Stimulated activated CD4-positive, alpha-beta T cell treated with anti-CD3 and anti-CD28 coated beads, Interleukin-2, amount 100 ng/mL, for 24 hours (primary cell): ENCODE results near the gene BICDL1.

Source experiments
- DNase-seq, 2 donors: peaks; one replicate each; pipeline ENCODE4 v3.0.0-alpha.2; 2020

Gene BICDL1

DNA sequence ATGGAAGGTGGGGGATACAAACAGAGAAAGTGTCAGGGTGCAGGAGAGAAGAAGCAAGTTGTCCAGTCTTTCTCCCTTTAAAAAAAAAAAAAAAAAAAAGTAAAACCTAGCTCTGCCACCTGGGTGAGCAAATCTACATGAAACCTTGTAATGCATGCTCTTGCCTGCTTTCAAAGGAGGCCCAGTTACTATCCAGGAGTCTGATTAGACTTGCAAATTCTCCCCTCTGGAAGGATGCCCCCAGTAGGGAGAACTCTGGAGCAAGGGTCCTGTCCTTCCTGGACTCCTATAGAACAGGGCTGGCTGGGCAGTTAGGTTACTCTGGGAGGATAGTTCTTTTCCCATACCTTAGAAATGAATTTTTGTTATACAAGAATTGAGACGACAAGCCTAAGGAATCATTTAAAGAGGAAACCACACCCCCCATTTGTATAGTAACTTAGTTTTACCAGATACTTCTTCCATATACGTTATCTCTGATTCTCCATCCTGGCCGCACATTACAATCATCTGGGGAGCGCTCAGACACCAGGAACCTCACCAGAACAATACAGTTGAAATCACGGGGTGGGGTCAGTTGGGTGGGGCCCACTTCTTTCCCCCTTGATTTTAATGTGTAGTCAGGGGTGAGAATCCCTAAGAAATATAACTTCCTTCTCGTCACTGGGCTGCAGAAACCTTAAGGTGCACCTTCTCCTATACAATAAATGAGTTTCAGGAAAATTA lies 97.0 kb downstream of the BICDL1 start:
- no peak for DNase-seq

DNA sequence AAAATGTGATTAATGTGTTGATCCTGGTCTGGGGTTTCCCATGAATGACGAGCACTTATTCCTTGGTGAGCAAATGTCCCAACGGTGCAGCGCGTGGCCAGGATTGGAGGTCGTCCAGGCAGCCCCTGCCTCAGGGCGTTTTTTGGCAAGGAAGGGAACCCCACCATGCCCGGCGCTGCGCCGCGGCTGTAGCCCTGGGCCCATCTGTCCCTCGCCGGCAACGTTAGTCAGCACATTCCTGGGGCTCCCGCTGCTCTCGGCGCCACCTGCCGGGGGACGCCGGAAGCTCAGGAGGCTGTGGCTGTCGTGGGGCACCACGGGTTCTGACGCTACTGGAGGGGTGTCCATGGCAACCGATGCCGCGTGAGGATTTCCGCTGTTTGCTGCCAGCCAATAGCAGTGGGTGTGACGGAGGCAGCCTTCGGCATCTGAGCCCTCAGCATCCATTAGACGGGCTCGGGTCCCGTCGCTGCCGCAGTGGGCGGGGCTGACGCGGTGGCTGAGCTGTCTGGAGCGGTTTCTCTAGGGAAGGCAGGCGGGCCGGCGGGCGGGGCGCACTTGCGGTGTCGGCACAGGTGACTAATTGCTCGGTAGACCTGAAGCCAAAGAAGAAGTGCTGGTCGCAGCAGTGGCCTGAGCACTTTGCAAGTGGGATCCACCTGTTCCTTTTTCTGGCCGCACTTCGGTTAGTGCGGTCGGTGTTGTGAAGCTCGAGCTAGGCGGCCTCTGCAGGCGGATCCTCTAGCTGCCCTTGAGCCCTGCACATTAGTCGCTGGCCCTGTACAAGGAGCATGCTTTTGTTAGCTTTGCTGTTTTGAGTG lies 98.0 kb downstream of the BICDL1 start:
- DNase-seq, result peak; percentile 99 to 100

DNA sequence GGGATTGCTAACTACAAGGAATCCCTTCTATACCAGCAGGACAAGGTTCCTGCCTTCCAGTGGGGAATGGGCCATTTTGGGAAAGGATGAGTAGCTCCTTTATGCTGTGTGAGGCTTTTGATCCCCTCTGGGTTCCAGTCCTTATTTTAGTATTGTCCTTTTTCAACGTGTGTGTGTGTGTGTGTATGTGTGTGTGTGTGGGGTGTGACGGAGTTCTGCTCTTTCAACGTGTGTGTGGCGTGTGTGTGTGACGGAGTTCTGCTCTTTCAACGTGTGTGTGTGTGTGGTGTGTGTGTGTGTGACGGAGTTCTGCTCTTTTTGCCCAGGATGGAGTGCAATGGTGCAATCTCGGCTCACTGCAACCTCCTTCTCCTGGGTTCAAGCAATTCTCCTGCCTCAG lies 100.1 kb downstream of the BICDL1 start:
- no peak for DNase-seq

DNA sequence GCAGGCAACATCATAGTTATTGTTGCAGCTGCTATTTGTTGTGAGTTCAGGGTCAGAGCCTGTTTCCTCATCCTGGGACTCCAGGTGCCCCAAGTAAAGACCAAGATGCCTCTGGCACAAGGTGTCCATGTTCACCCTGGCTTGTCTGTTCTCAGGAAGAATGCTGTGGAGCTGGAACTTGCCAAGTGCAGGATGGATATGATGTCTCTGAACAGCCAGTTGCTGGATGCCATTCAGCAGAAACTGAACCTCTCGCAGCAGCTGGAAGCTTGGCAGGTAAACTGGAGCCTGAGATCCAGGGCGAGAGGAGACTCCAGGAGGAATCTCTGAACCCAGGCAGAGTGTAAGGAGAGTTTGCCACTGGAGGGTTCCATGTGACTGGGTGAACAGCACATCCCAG lies 100.8 kb downstream of the BICDL1 start:
- no peak for DNase-seq

DNA sequence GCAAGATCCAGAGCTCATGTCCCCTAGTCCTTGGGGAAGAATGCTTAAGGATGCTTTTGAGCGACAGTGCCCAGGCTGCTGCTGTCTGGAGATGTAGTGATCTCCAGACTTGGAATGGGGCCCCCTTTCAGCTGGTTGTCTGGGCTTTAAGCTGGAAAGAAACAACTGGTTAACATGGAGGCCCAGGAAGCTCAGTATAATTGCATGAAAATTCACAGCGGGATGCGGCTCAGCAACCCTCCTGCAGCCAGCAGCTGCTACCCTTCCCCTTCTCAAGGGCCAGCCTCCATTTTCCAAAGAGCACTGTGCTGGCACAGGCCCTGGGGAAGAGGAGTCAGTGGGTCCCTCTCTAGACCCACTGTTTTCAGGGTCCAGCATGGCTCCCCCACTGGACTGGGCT lies 101.2 kb downstream of the BICDL1 start:
- DNase-seq, result no peak

DNA sequence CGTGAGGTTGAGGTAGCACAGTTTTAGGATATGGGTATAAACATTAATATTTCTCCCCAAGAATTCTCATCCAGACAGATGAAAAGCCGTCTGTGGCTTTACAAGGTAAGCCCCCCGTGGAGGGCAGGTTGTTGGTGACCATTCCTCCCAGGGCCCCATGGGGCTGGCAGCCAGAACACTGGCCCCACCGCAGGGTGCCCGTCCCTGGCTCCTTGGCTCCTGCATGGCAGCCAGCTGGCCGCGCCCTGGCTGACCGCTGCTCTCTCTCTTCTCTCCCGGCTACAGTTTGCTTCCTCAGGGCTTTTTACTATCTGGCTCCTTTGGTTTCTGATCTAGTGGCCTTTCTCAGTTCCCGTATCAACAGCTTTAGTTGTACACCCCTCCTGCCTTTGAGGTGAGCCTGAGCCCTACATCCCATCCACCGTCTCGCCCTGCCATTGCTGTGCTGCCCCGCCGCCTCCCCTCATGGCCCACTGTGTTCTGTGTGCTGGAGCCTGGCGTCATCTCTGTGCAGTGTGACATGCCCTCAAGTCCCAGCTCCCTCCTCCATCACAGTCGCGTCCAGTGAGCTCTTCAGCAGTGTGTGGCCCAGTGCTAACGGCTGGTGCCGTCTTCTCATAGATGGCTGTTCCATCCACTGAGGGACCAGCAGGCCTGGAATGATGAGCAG lies 101.7 kb downstream of the BICDL1 start:
- no peak for DNase-seq

DNA sequence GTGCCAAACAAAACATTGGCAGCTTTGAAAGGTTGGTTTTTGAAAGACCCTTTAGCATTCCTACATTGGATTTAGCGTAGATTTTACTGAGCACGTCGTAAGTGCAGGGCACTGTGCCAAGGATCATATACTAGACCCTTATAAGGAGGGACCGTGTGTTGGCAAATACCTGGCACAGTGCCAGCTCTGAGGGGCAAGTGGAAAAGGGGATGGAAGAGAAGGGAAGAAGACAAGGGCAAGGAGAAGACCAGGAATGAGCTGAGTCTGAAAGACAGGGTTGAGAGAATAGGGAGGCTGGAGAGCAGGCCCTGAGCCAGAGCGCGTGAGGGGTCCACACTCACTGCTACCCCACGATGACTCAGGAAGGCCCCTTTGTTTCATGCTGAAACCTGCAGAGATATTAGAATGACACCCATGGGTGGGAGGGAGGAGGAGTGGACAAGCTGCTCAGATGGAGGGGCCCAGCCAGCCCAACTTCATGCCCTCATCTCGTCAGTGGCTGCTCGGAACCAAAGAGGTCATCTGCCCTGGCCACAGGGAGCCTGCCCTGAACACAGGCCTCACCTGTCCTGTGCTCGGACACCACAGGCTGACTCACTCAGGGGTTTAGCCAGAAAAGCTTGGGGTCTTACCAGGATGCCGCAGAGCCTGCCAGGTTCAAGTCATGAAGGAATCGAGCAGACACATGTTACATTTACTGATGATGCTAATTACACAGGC lies 102.5 kb downstream of the BICDL1 start:
- no peak for DNase-seq

DNA sequence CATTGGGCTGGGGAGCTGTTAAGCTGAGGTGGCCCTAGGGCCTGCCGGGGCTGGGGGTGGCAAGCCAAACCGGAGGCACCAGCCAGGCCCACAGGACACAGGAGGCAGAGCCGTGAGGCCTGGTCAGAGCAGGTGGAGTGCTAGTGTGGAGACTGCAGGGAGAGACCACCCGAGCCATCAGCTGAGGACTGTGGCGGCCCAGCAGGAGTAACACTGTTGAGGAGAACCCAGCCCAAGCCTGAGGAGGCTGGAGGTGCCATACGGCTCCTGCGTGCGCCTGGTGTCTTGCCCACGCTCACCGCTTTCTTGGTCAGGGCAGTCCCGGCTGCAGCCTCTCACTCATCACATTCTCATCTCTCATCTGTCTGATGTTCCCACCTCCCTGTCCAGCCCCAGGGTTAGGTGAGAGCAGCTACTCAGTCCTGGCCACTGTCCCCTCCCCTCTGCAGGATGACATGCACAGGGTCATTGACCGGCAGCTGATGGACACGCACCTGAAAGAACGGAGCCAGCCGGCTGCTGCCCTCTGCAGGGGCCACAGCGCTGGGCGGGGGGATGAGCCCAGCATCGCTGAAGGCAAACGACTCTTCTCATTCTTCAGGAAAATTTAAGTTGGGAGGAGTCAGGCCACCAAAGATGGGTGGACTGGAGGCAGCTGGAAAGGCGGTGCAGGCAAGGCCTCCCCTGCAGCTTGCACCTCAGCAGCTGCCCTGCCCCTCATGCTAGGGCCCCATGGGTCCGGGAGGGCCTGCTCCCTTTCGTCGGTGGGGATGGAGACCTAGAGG lies 103.7 kb downstream of the BICDL1 start:
- DNase-seq, result no peak

DNA sequence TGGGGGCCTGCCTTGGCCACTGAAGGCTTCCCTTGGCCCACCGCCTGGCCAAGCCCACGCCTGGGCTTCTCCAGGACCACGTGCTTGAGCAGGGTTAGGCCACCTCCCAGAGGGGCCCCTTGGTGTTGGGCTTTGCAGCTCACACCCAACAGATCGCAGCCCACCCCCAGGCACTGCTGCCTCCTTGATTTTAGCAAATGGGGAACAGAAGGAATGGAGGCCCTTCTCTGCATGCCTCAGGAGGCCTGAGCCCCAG lies 104.2 kb downstream of the BICDL1 start:
- no peak for DNase-seq

DNA sequence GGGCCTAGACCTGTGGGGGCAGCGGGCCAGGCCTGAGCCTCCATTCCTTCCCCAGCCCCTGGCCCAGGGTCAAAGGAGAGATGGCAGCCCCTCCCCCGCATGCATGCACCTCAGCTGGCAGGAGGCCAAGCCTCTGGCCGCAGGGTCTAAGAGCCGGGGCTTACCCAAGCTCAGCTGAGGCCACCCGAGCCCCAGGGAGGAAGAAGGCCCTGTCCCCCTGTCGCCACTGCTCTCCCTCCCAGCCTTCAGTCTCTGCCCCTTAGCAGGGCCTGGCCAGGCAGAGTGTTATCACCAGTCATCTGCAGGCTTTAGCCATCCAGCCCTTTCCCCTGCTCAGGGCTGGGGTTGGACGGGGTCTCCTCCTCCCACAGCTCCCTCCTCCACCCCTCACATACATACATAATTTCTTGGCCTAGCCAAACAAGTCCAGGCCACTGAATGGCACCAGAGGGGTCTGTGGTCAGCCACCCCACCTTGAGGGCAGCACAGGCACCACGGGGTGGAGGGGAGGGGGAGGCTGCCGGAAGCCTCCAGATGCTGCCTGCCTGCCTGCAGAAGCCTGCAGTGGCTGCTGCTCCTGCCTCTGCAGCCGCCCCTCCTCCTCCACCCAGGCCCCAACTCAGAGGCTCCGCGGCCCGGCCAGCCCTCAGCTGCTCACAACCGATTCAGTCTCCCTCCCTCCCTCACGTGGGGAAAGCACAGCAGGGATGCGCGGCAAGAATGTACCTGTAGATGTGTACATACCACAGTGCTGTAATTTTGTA lies 104.7 kb downstream of the BICDL1 start:
- DNase-seq, result no peak

DNA sequence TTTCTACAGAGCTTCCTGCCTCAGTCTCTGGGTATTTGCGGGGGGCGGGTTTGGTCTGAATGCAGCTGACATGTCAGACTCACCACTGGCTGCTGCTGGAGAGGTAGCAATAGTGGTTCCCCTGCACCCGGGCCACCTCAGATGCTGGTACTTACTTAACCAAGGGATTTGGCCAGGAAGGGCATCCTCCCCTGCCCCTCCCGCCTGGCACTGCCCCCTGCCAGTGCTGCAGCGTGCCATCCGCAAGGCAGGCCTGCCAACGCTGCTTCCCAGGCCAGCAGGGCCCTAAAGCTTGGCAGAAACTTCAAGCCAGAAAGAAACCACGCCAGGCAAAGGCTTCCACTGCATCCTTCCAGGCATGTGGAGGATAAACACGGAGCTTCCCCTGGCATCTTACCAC lies 105.4 kb downstream of the BICDL1 start:
- no peak for DNase-seq

DNA sequence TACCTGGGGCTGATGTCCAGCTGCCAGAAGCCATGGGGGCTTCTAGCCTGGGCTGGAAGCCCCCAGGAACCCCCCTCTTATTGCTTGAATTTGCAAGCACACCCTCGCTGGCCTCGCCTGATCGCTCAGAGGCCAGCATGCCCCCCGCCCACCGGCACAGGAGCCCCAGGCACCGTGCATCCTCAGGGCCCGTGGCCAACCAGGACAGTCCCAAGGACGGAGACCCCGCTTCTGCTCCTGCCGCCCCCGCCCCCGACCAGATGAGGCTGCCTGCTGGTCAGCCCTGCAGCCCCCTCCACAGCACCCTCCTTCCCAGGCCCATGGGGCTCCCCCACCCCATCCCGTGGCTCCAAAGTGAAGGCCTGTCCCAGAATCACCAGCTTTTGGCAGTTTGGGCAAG lies 106.3 kb downstream of the BICDL1 start:
- no peak for DNase-seq

DNA sequence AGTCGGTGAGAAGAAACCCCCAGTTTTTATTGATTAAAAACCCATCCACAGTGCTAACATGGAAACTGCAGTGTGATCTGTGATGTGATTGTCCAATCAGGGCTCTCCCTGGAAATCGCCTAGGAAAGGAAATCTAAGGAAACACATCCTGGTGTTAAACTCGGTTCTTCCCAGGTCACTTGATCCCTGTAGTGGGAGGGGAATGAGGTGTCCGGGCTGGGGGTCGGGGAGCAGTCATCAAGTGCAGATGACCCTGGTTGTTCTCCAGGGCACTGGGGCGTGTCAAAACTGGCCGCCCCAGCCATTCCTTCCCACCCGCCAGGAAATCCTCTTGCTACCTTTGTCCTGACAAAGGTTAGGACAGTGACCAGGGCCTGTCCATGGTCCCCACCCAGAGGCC lies 106.7 kb downstream of the BICDL1 start:
- DNase-seq, result no peak

DNA sequence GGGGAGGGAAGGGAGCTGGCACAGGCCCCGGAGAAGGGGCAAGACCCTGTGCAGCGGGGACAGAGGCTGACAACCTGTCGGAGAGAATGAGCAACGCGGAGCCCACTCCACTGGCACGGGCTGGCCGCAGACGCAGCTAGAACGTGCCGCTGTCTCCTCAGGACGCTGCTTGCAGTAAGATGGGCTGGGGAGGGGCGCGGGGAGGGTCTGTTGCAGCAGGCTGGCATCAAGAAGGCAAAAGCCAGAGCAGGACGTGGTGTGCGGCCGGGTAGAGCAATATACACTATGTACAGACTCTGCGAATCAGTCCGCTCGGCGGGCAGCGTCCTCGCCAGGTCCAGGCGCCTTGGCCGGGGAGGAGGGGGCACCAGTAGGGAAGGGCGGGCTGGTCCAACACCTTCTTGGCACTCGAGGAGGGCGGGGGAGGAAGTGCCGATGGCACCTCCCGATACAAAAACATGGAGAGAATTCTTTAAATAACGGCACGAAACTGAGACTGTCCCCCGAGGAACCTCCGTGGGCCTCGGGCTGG lies 107.7 kb downstream of the BICDL1 start:
- no peak for DNase-seq

DNA sequence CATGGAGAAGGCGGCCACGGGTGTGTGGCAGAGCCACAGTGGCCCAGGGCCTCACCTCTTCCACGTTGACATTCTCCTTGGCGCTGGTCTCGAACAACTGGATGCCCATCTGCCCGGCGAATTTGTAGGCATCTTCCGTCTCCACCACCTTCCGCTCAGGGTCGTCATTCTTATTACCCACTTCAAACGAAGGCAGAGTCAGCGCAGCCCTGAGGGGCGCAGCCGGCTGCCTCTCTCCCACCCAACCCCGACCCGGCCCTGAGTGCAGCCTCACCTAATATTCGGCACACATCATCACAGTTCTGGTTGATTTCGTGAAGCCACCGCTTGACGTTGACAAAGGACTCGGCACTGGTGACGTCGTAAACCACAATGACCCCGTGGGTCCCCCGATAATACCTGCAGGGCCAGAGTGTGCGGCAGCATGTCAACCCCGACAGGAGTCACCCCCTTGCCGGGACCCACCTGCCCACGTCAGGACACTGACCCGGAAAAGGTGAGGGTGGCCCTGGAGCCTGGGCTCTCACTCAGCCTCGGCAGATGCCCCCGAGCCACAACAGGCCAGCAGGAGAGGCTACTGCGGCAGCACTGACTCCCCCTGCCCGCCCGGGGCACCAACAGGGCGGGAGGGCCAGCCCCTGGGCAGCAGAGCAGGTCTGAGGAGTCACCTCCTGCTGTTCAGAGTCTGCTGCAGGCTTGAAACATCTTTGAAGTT lies 109.9 kb downstream of the BICDL1 start:
- DNase-seq, result no peak

DNA sequence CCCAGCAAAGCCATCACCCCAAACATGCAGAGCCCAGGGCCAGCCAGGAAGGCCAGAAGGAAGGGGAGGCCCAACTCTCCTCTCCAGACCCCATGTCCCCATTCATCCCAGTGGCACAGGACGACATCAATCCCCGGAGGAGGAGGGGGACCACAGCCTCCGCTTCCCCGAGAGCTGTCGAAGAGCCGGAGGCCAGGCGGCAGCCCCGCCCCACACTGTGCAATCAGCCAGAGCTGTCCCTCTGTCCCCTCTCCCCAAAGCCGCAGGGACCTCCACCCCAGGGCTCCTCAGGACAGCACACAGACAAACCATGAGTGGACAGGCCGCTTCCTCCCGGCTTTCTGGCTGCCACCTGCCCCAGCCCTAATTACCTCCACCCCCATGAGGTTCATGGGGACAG lies 110.7 kb downstream of the BICDL1 start:
- no peak for DNase-seq

DNA sequence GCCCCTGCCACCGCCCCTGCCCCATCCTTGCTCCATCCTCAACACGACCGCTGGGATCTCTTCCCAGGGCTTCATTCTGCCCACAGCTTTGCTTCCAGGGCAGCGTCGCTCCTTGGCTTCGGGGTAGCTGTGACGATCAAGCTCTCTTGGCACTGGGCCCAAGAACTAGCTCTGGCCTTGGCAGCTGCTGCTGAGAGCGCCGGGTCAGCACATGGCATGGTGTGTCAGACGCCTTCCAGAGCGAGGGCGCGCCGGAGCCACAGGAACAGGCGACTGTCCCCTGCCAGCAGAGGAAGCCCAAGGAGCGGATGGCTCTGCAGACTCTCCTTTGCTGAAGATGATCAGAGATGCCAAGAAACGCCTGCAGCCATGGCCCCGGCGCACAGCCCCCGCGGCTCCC lies 111.6 kb downstream of the BICDL1 start:
- DNase-seq, result no peak

DNA sequence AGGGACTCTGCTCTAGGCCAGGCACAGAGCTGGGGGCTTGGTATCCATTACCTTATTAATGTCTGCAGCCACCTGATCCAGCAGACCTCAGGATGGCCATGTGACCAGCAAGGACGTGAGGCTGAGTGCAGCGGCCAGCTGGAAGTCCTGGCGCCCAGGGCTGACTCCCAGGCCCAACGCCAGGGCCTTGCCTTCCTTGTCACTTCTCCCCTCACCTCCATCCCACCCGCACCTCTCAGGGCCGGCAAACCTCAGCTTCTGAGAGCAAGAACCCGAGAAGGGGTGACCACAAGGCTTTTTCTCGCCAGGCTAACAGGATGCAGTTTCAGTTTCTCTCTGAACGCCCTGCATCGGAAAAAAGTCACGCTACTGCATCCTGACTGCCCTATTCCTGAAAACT lies 112.1 kb downstream of the BICDL1 start:
- DNase-seq, result no peak

DNA sequence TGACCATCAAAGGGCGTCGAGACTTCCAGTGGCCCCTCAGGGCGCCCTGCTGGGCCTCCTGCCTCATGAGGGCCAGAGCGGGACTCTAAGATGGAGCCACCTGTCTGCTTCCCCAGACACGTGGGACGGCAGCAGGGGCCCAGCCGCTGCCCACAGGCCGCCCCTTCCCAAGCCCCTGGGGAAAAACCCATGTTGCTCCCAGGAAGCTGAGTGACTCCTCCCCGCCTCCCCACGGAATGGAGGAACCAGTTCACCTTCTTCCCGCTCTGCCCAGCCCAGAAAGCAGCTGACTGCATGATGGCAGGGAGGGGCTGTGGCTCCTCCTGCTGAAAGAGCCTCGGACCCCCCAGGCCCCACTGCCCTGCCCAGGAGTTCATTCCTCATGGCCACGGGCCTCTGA lies 112.6 kb downstream of the BICDL1 start:
- no peak for DNase-seq

DNA sequence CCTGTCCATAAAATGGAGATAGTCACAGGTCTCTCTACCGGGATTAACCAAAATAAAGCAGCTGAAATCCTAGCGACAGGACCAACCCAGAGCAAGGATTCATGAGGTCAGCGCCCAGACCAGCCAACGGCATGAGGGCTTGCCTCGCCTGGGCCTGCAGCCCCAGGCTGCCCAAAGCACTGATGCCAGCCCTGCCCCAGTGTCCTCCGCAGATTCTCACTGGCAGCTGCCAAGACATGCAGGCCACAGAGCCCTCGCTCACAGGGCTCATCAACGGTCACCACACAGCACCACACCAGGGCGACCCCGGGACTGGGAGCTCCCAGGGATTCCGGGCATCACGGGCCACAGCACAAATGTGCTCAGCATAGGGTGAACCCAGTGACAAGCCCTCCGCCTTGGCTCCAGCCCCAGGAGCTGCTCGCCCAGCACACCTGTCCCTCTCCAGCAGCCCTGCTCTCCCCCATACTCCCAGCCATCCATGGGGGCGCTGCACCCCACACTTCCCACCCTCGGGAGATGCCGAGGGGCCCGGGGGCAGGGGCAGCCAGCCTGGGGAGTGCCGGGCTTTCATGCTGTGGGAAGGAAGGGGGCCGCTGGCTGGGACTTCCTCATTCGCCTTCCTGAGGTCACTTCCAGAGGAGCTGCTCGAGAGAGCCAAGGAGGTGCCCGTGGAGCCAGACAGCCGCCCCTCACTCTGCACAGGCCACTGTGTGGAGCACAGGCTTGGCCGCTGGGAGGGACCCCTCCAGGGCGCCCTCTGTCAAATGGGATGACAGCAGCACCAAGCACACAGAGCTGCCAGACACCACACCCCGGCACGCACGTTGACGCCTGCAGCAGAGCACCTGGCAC lies 113.4 kb downstream of the BICDL1 start:
- no peak for DNase-seq
